GM12878 (cell line): Measurements from ENCODE around the gene CABLES1. TPM values are rescaled to one million over a fixed set of nuclear protein-coding genes. Genes with fewer than 3 reads are reported as not detected.

ENCODE experiments used
- ATAC-seq: fragments of 200-7000 bp; cut with Tn5 transposase; 3 replicates; pipeline ENCODE4 v1.9.1; 2020; ENCODE audit warnings: mild to moderate bottlenecking, moderate library complexity
- BruUV-seq: library from RNA; stranded (reverse); fragments of 400-500 nt; replicated peaks from 2 replicates; lab custom pipeline; 2021; lab: Mats Ljungman, UMichigan
- CTCF ChIA-PET: fragments of 300-600 bp; sonication (Branson Sonifier 250); formaldehyde crosslinking; extraction: SDS; loops from one replicate; lab custom pipeline; 2021; ENCODE audit warnings: inconsistent platforms; lab: Yijun Ruan, JAX
- POLR2A ChIA-PET: fragments of 350-600 bp; formaldehyde crosslinking; extraction: SDS; loops from one replicate; lab custom pipeline; 2021; ENCODE audit warnings: inconsistent platforms; lab: Charles Lee
- RAD21 ChIA-PET: fragments of 300-600 bp; sonication (Branson Sonifier 250); formaldehyde crosslinking; loops from one replicate; lab custom pipeline; 2023; ENCODE audit warnings: antibody characterized with exemption; ENCODE audit not compliant: unreplicated experiment; lab: Charles Lee
- SMC1A ChIA-PET: fragments of 300-600 bp; sonication (Branson Sonifier 250); formaldehyde crosslinking; loops from one replicate; lab custom pipeline; 2023; ENCODE audit not compliant: unreplicated experiment, uncharacterized antibody; lab: Charles Lee
- DNase-seq: peaks from one replicate; pipeline ENCODE4 v3.0.0-alpha.2; 2011; ENCODE audit warnings: low read depth, low spot score
- FAIRE-seq: peaks from 3 replicates; lab custom pipeline; 2011; peaks lifted over from hg19 to GRCh38; lab: Jason Lieb, UNC
- H2AFZ ChIP-seq: 2 replicates; pipeline ENCODE4 v1.6.0; 2011; ENCODE audit warnings: low read depth, low read length, control low read depth; ENCODE audit not compliant: control insufficient read depth
- H3K27ac ChIP-seq: 2 replicates; pipeline ENCODE4 v1.5.1; 2011; ENCODE audit warnings: control low read depth; ENCODE audit not compliant: control insufficient read depth, insufficient read depth
- H3K27me3 ChIP-seq, 2 experiments: replicated peaks in 1 of 2; 2 replicates each; pipeline versions ENCODE4 v1.6.0 to v1.6.1; 2011; ENCODE audit warnings: low read length in 1 of 2; ENCODE audit not compliant: control insufficient read depth in 2 of 2, insufficient read depth in 2 of 2
- H3K36me3 ChIP-seq, 2 experiments: 2 replicates each; pipeline ENCODE4 v1.5.1; 2011; ENCODE audit warnings: low read length in 1 of 2; ENCODE audit not compliant: control insufficient read depth in 2 of 2, insufficient read depth in 2 of 2
- H3K4me1 ChIP-seq: 2 replicates; pipeline ENCODE4 v1.6.1; 2011; ENCODE audit warnings: mild to moderate bottlenecking, low read length, moderate library complexity, mixed read lengths; ENCODE audit not compliant: control insufficient read depth, insufficient read depth
- H3K4me2 ChIP-seq: 2 replicates; pipeline ENCODE4 v1.6.0; 2011; ENCODE audit warnings: control low read depth; ENCODE audit not compliant: control insufficient read depth, insufficient read depth
- H3K4me3 ChIP-seq: fragments of 200-600 bp; sonication (generic); 2 replicates; pipeline ENCODE4 v1.5.1; 2016
- H3K79me2 ChIP-seq: 2 replicates; pipeline ENCODE4 v1.6.0; 2011; ENCODE audit warnings: low read length; ENCODE audit not compliant: control insufficient read depth, insufficient read depth
- H3K9ac ChIP-seq: 2 replicates; pipeline ENCODE4 v1.8.0; 2011; ENCODE audit warnings: low read length, control low read depth, mixed read lengths; ENCODE audit not compliant: control insufficient read depth, insufficient read depth
- H3K9me3 ChIP-seq: replicated peaks from 3 replicates; pipeline ENCODE4 v1.5.1; 2011; ENCODE audit warnings: mild to moderate bottlenecking, low read length; ENCODE audit not compliant: control insufficient read depth, insufficient read depth
- H4K20me1 ChIP-seq: 2 replicates; pipeline ENCODE4 v1.6.0; 2011; ENCODE audit not compliant: control insufficient read depth, insufficient read depth
- BHLHE40 ChIP-seq, 2 experiments: fragments of 450-650 bp in 1 of 2; IDR thresholded peaks; 2 replicates each; pipeline ENCODE4 v1.6.1; 2011 to 2017; ENCODE audit warnings: low read depth in 2 of 2, borderline replicate concordance in 1 of 2, improper control_type of control experiment in 1 of 2, low read length in 1 of 2, mild to moderate bottlenecking in 1 of 2
- EED ChIP-seq: sonication (generic); IDR thresholded peaks from 2 replicates; pipeline ENCODE4 v1.6.1; 2016; ENCODE audit warnings: antibody characterized with exemption, low read depth
- ELK1 ChIP-seq: IDR thresholded peaks from 2 replicates; pipeline ENCODE4 v1.6.1; 2012; ENCODE audit warnings: low read depth, low read length, improper control_type of control experiment
- HSF1 ChIP-seq: fragments of 150-350 bp; IDR thresholded peaks from 2 replicates; pipeline ENCODE4 v1.6.1; 2014; ENCODE audit warnings: mild to moderate bottlenecking, low read depth, low read length
- MLLT1 ChIP-seq: fragments of 450-650 bp; IDR thresholded peaks from 2 replicates; pipeline ENCODE4 v1.6.1; 2016; ENCODE audit warnings: mild to moderate bottlenecking
- PAX5 ChIP-seq: IDR thresholded peaks from 2 replicates; pipeline ENCODE4 v1.6.1; 2011; ENCODE audit warnings: low read depth, low read length, borderline replicate concordance
- PRDM15 ChIP-seq: fragments of 450-650 bp; formaldehyde crosslinking; IDR thresholded peaks from 2 replicates; pipeline ENCODE4 v1.4.0; 2020; ENCODE audit warnings: mild to moderate bottlenecking, moderate library complexity
- RELB ChIP-seq: fragments of 450-650 bp; IDR thresholded peaks from 2 replicates; pipeline ENCODE4 v1.6.1; 2017; ENCODE audit warnings: low read depth, mild to moderate bottlenecking, moderate library complexity
- SMARCA5 ChIP-seq: fragments of 450-650 bp; IDR thresholded peaks from 2 replicates; pipeline ENCODE4 v1.6.1; 2017; ENCODE audit warnings: mild to moderate bottlenecking
- ZNF207 ChIP-seq: fragments of 450-650 bp; IDR thresholded peaks from 2 replicates; pipeline ENCODE4 v1.6.1; 2014; ENCODE audit warnings: antibody characterized with exemption, mild to moderate bottlenecking, borderline replicate concordance
- ZNF217 ChIP-seq: fragments of 450-650 bp; IDR thresholded peaks from 2 replicates; pipeline ENCODE4 v1.6.1; 2017; ENCODE audit warnings: antibody characterized with exemption, mild to moderate bottlenecking
- ZNF384 ChIP-seq: IDR thresholded peaks from 2 replicates; pipeline ENCODE4 v1.6.1; 2012; ENCODE audit warnings: low read depth, mild to moderate bottlenecking, low read length, improper control_type of control experiment, borderline replicate concordance
- ZZZ3 ChIP-seq: IDR thresholded peaks from 2 replicates; pipeline ENCODE4 v1.6.1; 2011; ENCODE audit warnings: low read depth; ENCODE audit not compliant: control insufficient read depth, insufficient read length
- WGBS: methylation state at CpG from one replicate; pipeline ENCODE4 v1.1.6; 2016; ENCODE audit warnings: low lambda C conversion rate; ENCODE audit not compliant: insufficient replicate concordance, insufficient coverage; ENCODE audit errors: missing lambda C conversion rate; 5-methylcytosine and 5-hydroxymethylcytosine counted together
- in situ Hi-C: fragments of 300-500 bp; cut with MboI; formaldehyde crosslinking; loops from 9 replicates; pipeline ENCODE4 v1.14.3; 2018; ENCODE audit warnings: mixed read lengths
- intact Hi-C: fragments of 100-400 bp; cut with micrococcal nuclease; formaldehyde crosslinking; loops from one replicate; pipeline ENCODE4 v1.14.2; 2022; ENCODE audit not compliant: unreplicated experiment
- polyA plus RNA-seq, 11 experiments: library from polyadenylated mRNA; depleted of rRNA in 4 of 11; unstranded in 6 of 11; stranded (reverse) in 5 of 11; fragments of >200 nt; fragmentation: Nextera tagmentation in 4 of 11; fragmentation: Illumina TruSeq in 1 of 11; extraction: Ambion mirVana in 4 of 11; extraction: Trizol in 1 of 11; gene quantifications; 1 replicate in 1 of 11; 2 replicates in 10 of 11; pipeline versions ENCODE4 v1.2.1 to v1.2.3, GENCODE V29; 2011 to 2016; ENCODE audit warnings: inconsistent platforms in 2 of 11, missing spikeins in 2 of 11, low read depth in 1 of 11
- total RNA-seq, 4 experiments: library from RNA; depleted of rRNA in 3 of 4; stranded (reverse); fragments of >200 nt in 3 of 4; fragmentation: Illumina TruSeq in 1 of 4; extraction: Trizol in 1 of 4; gene quantifications; 2 replicates each; pipeline versions ENCODE4 v1.2.1 to v1.2.3, GENCODE V29; 2013 to 2021

Gene CABLES1
- total and polyA plus RNA-seq, 10 of the 15 experiments (the other 5 are each of a cell fraction or from before 2014, with no cell fraction given): 2.9 to 27.2 (median 8.2) TPM

- Histone ChIP-seq H3K4me2 (no peak overlapping the region), H2AFZ (no peak overlapping the region), H3K9me3 (no peaks in the 10 kb centered on the region), H3K9ac (no peak overlapping the region), H3K27me3 (no peaks in the 10 kb centered on the region), H3K4me3 (no peak overlapping the region), H3K79me2 (peaks cover 10% of the 10 kb centered on the region), H3K36me3 (peaks cover 0 to 10% of the 10 kb centered on the region in 2 experiments; a peak in 2 of 4 replicates), H3K4me1 (no peaks in the 10 kb centered on the region), H4K20me1 (no peaks in the 10 kb centered on the region), H3K27ac (no peak overlapping the region)
- no TSS peak for BruUV-seq
- in situ Hi-C loops: no loop called here
- ATAC-seq (no peak), DNase-seq (no peak), FAIRE-seq (peak; percentile 13)
- ChIA-PET RAD21 (interaction anchor here (1.5 kb wide), 1 partner anchor 45 kb away, joined by 3 read pairs; no protein-coding TSS in a partner anchor), POLR2A (no interaction called here), SMC1A (interaction anchor here (3.7 kb wide), 1 partner anchor 42 kb away, joined by 15 read pairs; no protein-coding TSS in a partner anchor), CTCF (interaction anchor here (0.9 kb wide), 1 partner anchor 16 kb away, joined by 3 read pairs; no protein-coding TSS in a partner anchor)
- intact Hi-C loops: no loop called here
- WGBS: 87% methylated on average over 8 of the region's 8 CpGs
- TF ChIP-seq HSF1: no peak
- no peak for TF ChIP-seq ZNF384
- no peak for TF ChIP-seq SMARCA5
- TF ChIP-seq BHLHE40 (IDR thresholded peaks at IDR 0.05; ENCODE audit: borderline replicate concordance in 1 of 2, low read depth in 2 of 2, low read length in 1 of 2): no peak
- no peak for TF ChIP-seq ZZZ3
- no peak for TF ChIP-seq PRDM15 (CRISPR knock-in tag)
- TF ChIP-seq ELK1: no peak
- TF ChIP-seq ZNF217: no peak
- TF ChIP-seq ZNF207: no peak
- no peak for TF ChIP-seq PAX5
- TF ChIP-seq RELB: no peak
- TF ChIP-seq EED: no peak
- TF ChIP-seq MLLT1: no peak
These were observed 48.3 kb downstream of the CABLES1 start for GRCh38 chr18:23183411-23184150.
